T follicular helper cell (primary cell): ENCODE measurements around the gene JAG1.

ENCODE experiments used
- DNase-seq: peaks from one replicate; pipeline ENCODE4 v3.0.0-alpha.2; 2020; ENCODE audit warnings: low read depth

The JAG1 gene

GRCh38 chr20:10699489-10699888 lies 25.7 kb upstream of the JAG1 start:
- DNase-seq, result no peak

GRCh38 chr20:10696650-10697049 lies 22.9 kb upstream of the JAG1 start:
- no peak for DNase-seq

- no peak for DNase-seq
Measured at GRCh38 chr20:10689385-10689784, 15.6 kb upstream of the JAG1 start.

- no peak for DNase-seq
Measured at GRCh38 chr20:10687895-10688294, 14.1 kb upstream of the JAG1 start.

- no peak for DNase-seq
Measured at GRCh38 chr20:10686356-10687133, 12.7 kb upstream of the JAG1 start.

- no peak for DNase-seq
Measured at GRCh38 chr20:10683537-10683936, 9.7 kb upstream of the JAG1 start.

GRCh38 chr20:10682939-10683338 lies 9.1 kb upstream of the JAG1 start:
- DNase-seq, result no peak

- DNase-seq, result no peak
Measured at GRCh38 chr20:10681494-10681893, 7.7 kb upstream of the JAG1 start.

GRCh38 chr20:10680571-10680970 lies 6.8 kb upstream of the JAG1 start:
- no peak for DNase-seq

- no peak for DNase-seq
Measured at GRCh38 chr20:10679269-10679668, 5.5 kb upstream of the JAG1 start.

- no peak for DNase-seq
Measured at GRCh38 chr20:10676518-10676917, 2.7 kb upstream of the JAG1 start.

- no peak for DNase-seq
Measured at GRCh38 chr20:10675450-10675848, 1.6 kb upstream of the JAG1 start.

GRCh38 chr20:10674684-10675449 lies 1.1 kb upstream of the JAG1 start:
- DNase-seq, result no peak

- no peak for DNase-seq
Measured at GRCh38 chr20:10673176-10673841, 490 bp downstream of the JAG1 start.

- DNase-seq, result no peak
Measured at GRCh38 chr20:10672624-10673127, 1.1 kb downstream of the JAG1 start.

- DNase-seq, result no peak
Measured at GRCh38 chr20:10671919-10672623, 1.7 kb downstream of the JAG1 start.

- DNase-seq, result no peak
Measured at GRCh38 chr20:10671221-10671918, 2.4 kb downstream of the JAG1 start.

GRCh38 chr20:10670501-10671220 lies 3.1 kb downstream of the JAG1 start:
- no peak for DNase-seq

GRCh38 chr20:10669843-10670446 lies 3.9 kb downstream of the JAG1 start:
- DNase-seq, result no peak

- DNase-seq, result no peak
Measured at GRCh38 chr20:10668677-10669368, 5.0 kb downstream of the JAG1 start.
